HL-60/S4 treated with retinoic acid at 250 ng/mL for 4 days and 3 days (cell line): ENCODE data around the gene RAB43.
"Not testable (repeated sequence)": the region's sequence is repeated elsewhere in the genome, so short reads cannot be mapped to it uniquely, and the experiment has no call there.

Source experiments
- in situ Hi-C: fragments of 300-500 bp; cut with MboI; formaldehyde crosslinking; loops from 2 replicates; pipeline ENCODE4 v1.7.0; 2022; ENCODE audit warnings: low sequenced_read_pairs

RAB43 gene

GRCh38 chr3:129122412-129123011 is 908 bp upstream of the RAB43 start:
- in situ Hi-C loops, result no loop called here

- in situ Hi-C loops, result no loop called here
Measured at GRCh38 chr3:129121016-129121791, 400 bp downstream of the RAB43 start.

GRCh38 chr3:129120254-129121004 is 1.2 kb downstream of the RAB43 start:
- in situ Hi-C loops, result no loop called here

- in situ Hi-C loops, result no loop called here
Measured at GRCh38 chr3:129119365-129120100, 2.1 kb downstream of the RAB43 start.

- in situ Hi-C loops, result no loop called here
Measured at GRCh38 chr3:129118745-129119144, 2.9 kb downstream of the RAB43 start.

GRCh38 chr3:129117134-129117533 is 4.5 kb downstream of the RAB43 start:
- in situ Hi-C loops, result no loop called here

GRCh38 chr3:129116482-129116946 is 5.1 kb downstream of the RAB43 start:
- in situ Hi-C loops, result no loop called here

GRCh38 chr3:129114455-129114854 is 7.1 kb downstream of the RAB43 start:
- in situ Hi-C loops, result no loop called here

GRCh38 chr3:129112308-129113052 is 9.1 kb downstream of the RAB43 start:
- in situ Hi-C loops, result no loop called here

- in situ Hi-C loops, result not testable (repeated sequence)
Measured at GRCh38 chr3:129111076-129111780, 10.4 kb downstream of the RAB43 start.

GRCh38 chr3:129107793-129108192 is 13.8 kb downstream of the RAB43 start:
- in situ Hi-C loops, result no loop called here

GRCh38 chr3:129106866-129107565 is 14.6 kb downstream of the RAB43 start:
- in situ Hi-C loops, result no loop called here

GRCh38 chr3:129106320-129106719 is 15.3 kb downstream of the RAB43 start:
- in situ Hi-C loops, result no loop called here

GRCh38 chr3:129105862-129106261 is 15.7 kb downstream of the RAB43 start:
- in situ Hi-C loops, result no loop called here

- in situ Hi-C loops, result no loop called here
Measured at GRCh38 chr3:129104498-129105079, 17.0 kb downstream of the RAB43 start.

GRCh38 chr3:129104051-129104450 is 17.6 kb downstream of the RAB43 start:
- in situ Hi-C loops, result no loop called here

- in situ Hi-C loops, result no loop called here
Measured at GRCh38 chr3:129103296-129103695, 18.3 kb downstream of the RAB43 start.

GRCh38 chr3:129101370-129102138 is 20.1 kb downstream of the RAB43 start:
- in situ Hi-C loops, result no loop called here
